ENCODE data around the gene RBMS3.

Gene RBMS3

DNA sequence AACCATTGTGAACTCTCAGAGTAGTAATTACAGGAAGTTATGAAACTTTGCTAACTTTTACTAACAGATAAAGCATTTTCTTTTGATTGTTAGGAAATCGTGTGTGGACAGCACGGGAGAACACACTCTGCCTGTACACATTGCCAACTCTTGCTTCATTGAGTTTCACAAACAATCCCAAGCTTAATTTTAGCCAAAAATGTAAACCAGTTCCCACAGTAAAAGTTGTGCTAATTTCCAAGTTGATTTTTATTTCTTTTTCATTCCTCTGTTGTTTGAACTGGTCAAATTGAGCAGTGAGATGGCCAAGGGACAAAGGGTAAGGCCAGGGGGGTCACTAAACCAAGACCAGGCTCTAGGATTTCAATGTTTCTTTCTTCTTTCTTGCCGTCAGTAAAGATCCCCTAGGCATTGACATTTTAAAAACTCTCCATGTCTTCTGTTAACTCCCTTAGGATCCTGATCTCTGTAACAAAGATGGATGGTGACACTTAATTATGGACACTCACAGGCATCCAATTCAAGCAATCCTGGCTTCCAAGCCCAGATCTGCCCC is 414.9 kb downstream of the RBMS3 start:
- Histone ChIP-seq H3K27me3 (ENCODE audit: insufficient read depth, low read length) (no peaks in the 10 kb centered on the region), H3K79me1 (ENCODE audit: low read length) (peaks cover 12% of the 10 kb centered on the region), H3K23ac (ENCODE audit: low read length) (no peak overlapping the region), H2AK5ac (ENCODE audit: low read length) (no peak overlapping the region), H3K9ac (ENCODE audit: low read length) (no peak overlapping the region), H2AFZ (ENCODE audit: insufficient read depth, low read length, poor library complexity) (no peak overlapping the region), H2BK5ac (ENCODE audit: low read depth, low read length, poor library complexity) (peak overlapping the region; percentile 94), H3K27ac (ENCODE audit: low read depth, low read length) (peak overlapping the region; percentile 76), H3K36me3 (ENCODE audit: control insufficient read depth in 1 of 2, insufficient read depth in 2 of 2, low read length in 2 of 2) (no peaks in the 10 kb centered on the region), H3K14ac (ENCODE audit: low read length) (no peak overlapping the region), H3K9me3 (ENCODE audit: insufficient read depth, low read depth, low read length) (no peaks in the 10 kb centered on the region), H4K8ac (ENCODE audit: low read depth, low read length) (no peak overlapping the region), H3K79me2 (ENCODE audit: control insufficient read depth, insufficient read depth, low read length, poor library complexity) (peaks cover 2% of the 10 kb centered on the region), H2BK120ac (ENCODE audit: insufficient read depth, low read length, poor library complexity) (peak overlapping the region; percentile 85), H3K4me2 (ENCODE audit: low read length) (no peak overlapping the region), H3K4me3 (ENCODE audit: low read depth, low read length) (no peak overlapping the region), H3K4ac (ENCODE audit: low read depth, low read length) (peak overlapping the region; percentile 87), H4K91ac (ENCODE audit: low read depth, low read length) (peak overlapping the region; percentile 86), H3K18ac (ENCODE audit: low read length) (no peak overlapping the region), H3K4me1 (ENCODE audit: control insufficient read depth in 1 of 2, insufficient read depth in 2 of 2, low read length in 2 of 2) (peaks cover 0 to 2% of the 10 kb centered on the region in 2 experiments), H2BK12ac (ENCODE audit: low read length) (peak overlapping the region; percentile 95), H4K12ac (ENCODE audit: low read depth, low read length) (no peak overlapping the region)
- DNase-seq, result peak in 1 of 2 donors; percentile 66
- no CpG with 5 or more reads among the region's 3 CpGs for WGBS (ENCODE audit: extremely low coverage, insufficient coverage, insufficient read length)

GRCh38 chr3:29696311-29696710 is 415.4 kb downstream of the RBMS3 start:
- Histone ChIP-seq H3K36me3 (ENCODE audit: control insufficient read depth in 1 of 2, insufficient read depth in 2 of 2, low read length in 2 of 2) (no peaks in the 10 kb centered on the region), H3K9me3 (ENCODE audit: insufficient read depth, low read depth, low read length) (peaks cover 2% of the 10 kb centered on the region), H3K9ac (ENCODE audit: low read length) (no peak overlapping the region), H3K23ac (ENCODE audit: low read length) (no peak overlapping the region), H3K4ac (ENCODE audit: low read depth, low read length) (peak overlapping the region; percentile 29), H3K27me3 (ENCODE audit: insufficient read depth, low read length) (no peaks in the 10 kb centered on the region), H3K27ac (ENCODE audit: low read depth, low read length) (peak overlapping the region; percentile 76), H3K4me2 (ENCODE audit: low read length) (no peak overlapping the region), H4K91ac (ENCODE audit: low read depth, low read length) (peak overlapping the region; percentile 79), H4K8ac (ENCODE audit: low read depth, low read length) (peak overlapping the region; percentile 13), H3K14ac (ENCODE audit: low read length) (peak overlapping the region; percentile 75), H2BK12ac (ENCODE audit: low read length) (peak overlapping the region; percentile 80), H2BK120ac (ENCODE audit: insufficient read depth, low read length, poor library complexity) (peak overlapping the region; percentile 68), H3K79me1 (ENCODE audit: low read length) (peaks cover 12% of the 10 kb centered on the region), H2BK5ac (ENCODE audit: low read depth, low read length, poor library complexity) (peak overlapping the region; percentile 26), H2AK5ac (ENCODE audit: low read length) (peak overlapping the region; percentile 39), H3K18ac (ENCODE audit: low read length) (peak overlapping the region; percentile 37), H3K4me1 (ENCODE audit: control insufficient read depth in 1 of 2, insufficient read depth in 2 of 2, low read length in 2 of 2) (peaks cover 0 to 2% of the 10 kb centered on the region in 2 experiments), H4K12ac (ENCODE audit: low read depth, low read length) (no peak overlapping the region), H2AFZ (ENCODE audit: insufficient read depth, low read length, poor library complexity) (no peak overlapping the region), H3K4me3 (ENCODE audit: low read depth, low read length) (no peak overlapping the region), H3K79me2 (ENCODE audit: control insufficient read depth, insufficient read depth, low read length, poor library complexity) (peaks cover 2% of the 10 kb centered on the region)
- no peak for DNase-seq
- no CpG with 5 or more reads among the region's 2 CpGs for WGBS (ENCODE audit: extremely low coverage, insufficient coverage, insufficient read length)

GRCh38 chr3:29697989-29698388 is 417.1 kb downstream of the RBMS3 start:
- peaks cover 5% of the 10 kb centered on the region for H3K9me3 ChIP-seq (ENCODE audit: insufficient read depth, low read depth, low read length)
- H4K8ac ChIP-seq (ENCODE audit: low read depth, low read length), result no peak overlapping the region
- H3K27ac ChIP-seq (ENCODE audit: low read depth, low read length), result no peak overlapping the region
- H2BK5ac ChIP-seq (ENCODE audit: low read depth, low read length, poor library complexity), result no peak overlapping the region
- no peak overlapping the region for H3K9ac ChIP-seq (ENCODE audit: low read length)
- H3K4ac ChIP-seq (ENCODE audit: low read depth, low read length), result no peak overlapping the region
- no peak overlapping the region for H3K23ac ChIP-seq (ENCODE audit: low read length)
- no peak overlapping the region for H3K4me3 ChIP-seq (ENCODE audit: low read depth, low read length)
- H2AFZ ChIP-seq (ENCODE audit: insufficient read depth, low read length, poor library complexity), result no peak overlapping the region
- H4K12ac ChIP-seq (ENCODE audit: low read depth, low read length), result no peak overlapping the region
- H3K4me1 ChIP-seq (ENCODE audit: control insufficient read depth in 1 of 2, insufficient read depth in 2 of 2, low read length in 2 of 2), result peaks cover 0 to 2% of the 10 kb centered on the region in 2 experiments
- H3K27me3 ChIP-seq (ENCODE audit: insufficient read depth, low read length), result no peaks in the 10 kb centered on the region
- no peak overlapping the region for H2AK5ac ChIP-seq (ENCODE audit: low read length)
- no peak overlapping the region for H2BK12ac ChIP-seq (ENCODE audit: low read length)
- peaks cover 2% of the 10 kb centered on the region for H3K79me2 ChIP-seq (ENCODE audit: control insufficient read depth, insufficient read depth, low read length, poor library complexity)
- H3K4me2 ChIP-seq (ENCODE audit: low read length), result no peak overlapping the region
- WGBS (ENCODE audit: extremely low coverage, insufficient coverage, insufficient read length), result no CpG with 5 or more reads among the region's 2 CpGs
- H3K79me1 ChIP-seq (ENCODE audit: low read length), result peaks cover 12% of the 10 kb centered on the region
- peaks cover 0 to 5% of the 10 kb centered on the region in 2 experiments for H3K36me3 ChIP-seq (ENCODE audit: control insufficient read depth in 1 of 2, insufficient read depth in 2 of 2, low read length in 2 of 2)
- no peak for DNase-seq
- H3K14ac ChIP-seq (ENCODE audit: low read length), result no peak overlapping the region
- no peak overlapping the region for H2BK120ac ChIP-seq (ENCODE audit: insufficient read depth, low read length, poor library complexity)
- H3K18ac ChIP-seq (ENCODE audit: low read length), result no peak overlapping the region
- no peak overlapping the region for H4K91ac ChIP-seq (ENCODE audit: low read depth, low read length)

GRCh38 chr3:29700256-29700655 is 419.4 kb downstream of the RBMS3 start:
- Histone ChIP-seq H3K23ac (ENCODE audit: low read length) (no peak overlapping the region), H4K12ac (ENCODE audit: low read depth, low read length) (no peak overlapping the region), H2BK5ac (ENCODE audit: low read depth, low read length, poor library complexity) (no peak overlapping the region), H3K27me3 (ENCODE audit: insufficient read depth, low read length) (no peaks in the 10 kb centered on the region), H3K9ac (ENCODE audit: low read length) (no peak overlapping the region), H3K14ac (ENCODE audit: low read length) (no peak overlapping the region), H3K79me2 (ENCODE audit: control insufficient read depth, insufficient read depth, low read length, poor library complexity) (peaks cover 2% of the 10 kb centered on the region), H3K4ac (ENCODE audit: low read depth, low read length) (no peak overlapping the region), H2AFZ (ENCODE audit: insufficient read depth, low read length, poor library complexity) (no peak overlapping the region), H2BK120ac (ENCODE audit: insufficient read depth, low read length, poor library complexity) (no peak overlapping the region), H4K91ac (ENCODE audit: low read depth, low read length) (no peak overlapping the region), H3K18ac (ENCODE audit: low read length) (no peak overlapping the region), H4K8ac (ENCODE audit: low read depth, low read length) (no peak overlapping the region), H3K9me3 (ENCODE audit: insufficient read depth, low read depth, low read length) (peaks cover 5% of the 10 kb centered on the region), H2BK12ac (ENCODE audit: low read length) (no peak overlapping the region), H3K4me3 (ENCODE audit: low read depth, low read length) (no peak overlapping the region), H3K36me3 (ENCODE audit: control insufficient read depth in 1 of 2, insufficient read depth in 2 of 2, low read length in 2 of 2) (peaks cover 2 to 5% of the 10 kb centered on the region in 2 experiments), H3K4me2 (ENCODE audit: low read length) (no peak overlapping the region), H3K4me1 (ENCODE audit: control insufficient read depth in 1 of 2, insufficient read depth in 2 of 2, low read length in 2 of 2) (peaks cover 0 to 2% of the 10 kb centered on the region in 2 experiments), H3K79me1 (ENCODE audit: low read length) (peaks cover 12% of the 10 kb centered on the region), H2AK5ac (ENCODE audit: low read length) (no peak overlapping the region), H3K27ac (ENCODE audit: low read depth, low read length) (no peak overlapping the region)
- no CpG with 5 or more reads among the region's 2 CpGs for WGBS (ENCODE audit: extremely low coverage, insufficient coverage, insufficient read length)
- no peak for DNase-seq
